ENCODE data around the gene ADGRL1. TPM values are rescaled to one million over a fixed set of nuclear protein-coding genes. Genes with fewer than 3 reads are reported as not detected.
A peak's percentile ranks its signal among the peaks of the same experiment; 100 is the strongest.

ADGRL1 gene
- total RNA-seq, 4 donors from 2014 or later = 0.76 to 3.5 (median 1.2) TPM

- in situ Hi-C loops (cut with MboI; ENCODE audit: low sequenced_read_pairs in 4 of 4) = no loop called here
- Histone ChIP-seq H3K9me3 (no peaks in the 10 kb centered on the region), H3K4me3 (no peak overlapping the region), H3K36me3 (no peaks in the 10 kb centered on the region), H3K27ac (no peak overlapping the region), H3K4me1 (no peaks in the 10 kb centered on the region), H3K27me3 (no peaks in the 10 kb centered on the region)
- ATAC-seq = no peak
- TF ChIP-seq CTCF (IDR thresholded peaks at IDR 0.05 in 4 of 5, conservative IDR thresholded peaks at IDR 0.05 in 1 of 5) = no peak
- TF ChIP-seq POLR2A (IDR thresholded peaks at IDR 0.05) = no peak
- intact Hi-C loops (cut with DNase I; ENCODE audit: low total_unique reads) = no loop called here
- no peak for DNase-seq
Measured at GRCh38 chr19:14156122-14156521, 49.8 kb downstream of the ADGRL1 start.

DNA sequence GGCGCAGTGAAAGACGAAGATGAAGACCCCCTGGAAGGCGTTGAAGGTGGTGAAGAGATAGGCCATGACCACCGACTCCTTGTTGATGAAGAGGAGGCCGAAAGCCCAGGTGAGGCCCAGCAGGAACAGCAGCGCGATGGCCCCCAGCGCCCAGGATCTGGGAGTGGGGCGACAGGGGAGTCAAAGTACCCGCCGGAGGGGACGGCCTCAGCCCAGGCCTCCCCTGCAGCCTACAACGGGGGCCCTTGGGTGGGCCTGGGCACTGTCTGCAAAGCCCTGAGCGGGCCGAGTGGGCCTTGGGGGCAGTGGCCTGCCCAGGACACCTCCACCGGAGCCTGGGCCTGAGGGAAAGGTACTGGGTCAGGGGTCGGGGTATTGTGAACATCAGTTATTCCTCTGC, 50.6 kb downstream of the ADGRL1 start:
- no peaks in the 10 kb centered on the region for H3K27me3 ChIP-seq
- DNase-seq (no peak), ATAC-seq (no peak)
- H3K4me1 ChIP-seq = peaks cover 1 to 4% of the 10 kb centered on the region in 2 donors
- intact Hi-C loops (cut with DNase I; ENCODE audit: low total_unique reads) = no loop called here
- H3K9me3 ChIP-seq = no peaks in the 10 kb centered on the region
- no peak overlapping the region for H3K4me3 ChIP-seq
- in situ Hi-C loops (cut with MboI; ENCODE audit: low sequenced_read_pairs in 4 of 4) = no loop called here
- no peak overlapping the region for H3K27ac ChIP-seq
- TF ChIP-seq CTCF (IDR thresholded peaks at IDR 0.05 in 4 of 5, conservative IDR thresholded peaks at IDR 0.05 in 1 of 5) (no peak), POLR2A (IDR thresholded peaks at IDR 0.05) (no peak)
- H3K36me3 ChIP-seq = no peaks in the 10 kb centered on the region

DNA sequence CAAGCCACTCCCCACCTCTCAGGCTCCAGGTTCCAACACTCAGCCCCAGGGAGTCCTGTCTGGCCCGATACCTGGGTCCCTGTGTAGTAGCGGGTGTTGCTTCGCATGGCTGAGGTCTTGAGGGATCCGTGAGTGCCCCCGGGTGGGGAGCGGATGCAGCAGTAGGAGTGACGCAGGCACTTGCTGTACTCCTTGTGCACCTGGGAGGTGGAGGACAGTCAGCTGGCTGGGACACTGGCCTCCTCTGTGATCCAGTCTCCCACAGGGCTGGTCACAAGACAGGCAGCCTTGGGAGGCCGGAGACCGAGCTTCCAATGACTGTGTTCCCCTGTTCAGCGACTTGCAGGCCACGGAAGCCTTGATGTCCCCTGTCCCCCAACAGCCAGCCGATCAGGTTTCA, 53.3 kb downstream of the ADGRL1 start:
- no peak for TF ChIP-seq CTCF (IDR thresholded peaks at IDR 0.05 in 4 of 5, conservative IDR thresholded peaks at IDR 0.05 in 1 of 5)
- no peak for TF ChIP-seq POLR2A (IDR thresholded peaks at IDR 0.05)
- no peaks in the 10 kb centered on the region for H3K27me3 ChIP-seq
- DNase-seq (no peak), ATAC-seq (no peak)
- H3K27ac ChIP-seq = no peak overlapping the region
- peaks cover 11 to 19% of the 10 kb centered on the region in 2 donors for H3K4me1 ChIP-seq
- in situ Hi-C loops (cut with MboI; ENCODE audit: low sequenced_read_pairs in 4 of 4) (no loop called here), intact Hi-C loops (cut with DNase I; ENCODE audit: low total_unique reads) (no loop called here)
- no peaks in the 10 kb centered on the region for H3K9me3 ChIP-seq
- no peaks in the 10 kb centered on the region for H3K36me3 ChIP-seq
- H3K4me3 ChIP-seq = no peak overlapping the region

GRCh38 chr19:14150770-14151661, 55.0 kb downstream of the ADGRL1 start:
- in situ Hi-C loops (cut with MboI; ENCODE audit: low sequenced_read_pairs in 4 of 4) (no loop called here), intact Hi-C loops (cut with DNase I; ENCODE audit: low total_unique reads) (no loop called here)
- peaks cover 11 to 19% of the 10 kb centered on the region in 2 donors for H3K4me1 ChIP-seq
- H3K36me3 ChIP-seq = no peaks in the 10 kb centered on the region
- H3K27ac ChIP-seq = peak overlapping the region in 3 of 4 donors; percentile 49 to 76 (median 73)
- ATAC-seq = no peak
- H3K4me3 ChIP-seq = no peak overlapping the region
- TF ChIP-seq POLR2A (IDR thresholded peaks at IDR 0.05) (no peak), CTCF (IDR thresholded peaks at IDR 0.05 in 4 of 5, conservative IDR thresholded peaks at IDR 0.05 in 1 of 5) (no peak)
- no peak for DNase-seq
- H3K27me3 ChIP-seq = no peaks in the 10 kb centered on the region
- H3K9me3 ChIP-seq = no peaks in the 10 kb centered on the region
